ENCODE results near the gene JPT2.

JPT2 gene

GRCh38 chr16:1746693-1747195, 68.7 kb downstream of the JPT2 start:
- no peak overlapping the region for H3K27ac ChIP-seq
- no peak for TF ChIP-seq CTCF (conservative IDR thresholded peaks at IDR 0.05)

DNA sequence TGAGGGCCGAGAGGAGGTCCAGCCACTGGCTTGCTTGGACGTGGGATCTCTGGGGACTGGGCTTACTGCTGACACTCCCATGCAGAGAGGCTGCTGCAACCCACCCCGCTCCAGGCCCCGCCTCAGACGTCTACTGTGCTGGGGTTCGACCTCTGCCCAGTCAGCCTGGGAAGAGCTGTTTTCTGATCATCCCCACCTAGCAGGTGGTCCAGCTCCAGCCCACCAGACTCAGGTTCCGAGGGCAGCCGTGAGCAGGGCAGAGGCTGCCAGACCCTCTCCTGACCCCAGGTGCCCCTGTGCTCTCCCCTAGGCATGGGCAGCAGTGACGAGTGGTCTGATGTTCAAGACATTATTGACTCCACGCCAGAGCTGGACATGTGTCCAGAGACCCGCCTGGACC, 69.9 kb downstream of the JPT2 start:
- H3K27ac ChIP-seq: no peak overlapping the region
- TF ChIP-seq CTCF (conservative IDR thresholded peaks at IDR 0.05): no peak

DNA sequence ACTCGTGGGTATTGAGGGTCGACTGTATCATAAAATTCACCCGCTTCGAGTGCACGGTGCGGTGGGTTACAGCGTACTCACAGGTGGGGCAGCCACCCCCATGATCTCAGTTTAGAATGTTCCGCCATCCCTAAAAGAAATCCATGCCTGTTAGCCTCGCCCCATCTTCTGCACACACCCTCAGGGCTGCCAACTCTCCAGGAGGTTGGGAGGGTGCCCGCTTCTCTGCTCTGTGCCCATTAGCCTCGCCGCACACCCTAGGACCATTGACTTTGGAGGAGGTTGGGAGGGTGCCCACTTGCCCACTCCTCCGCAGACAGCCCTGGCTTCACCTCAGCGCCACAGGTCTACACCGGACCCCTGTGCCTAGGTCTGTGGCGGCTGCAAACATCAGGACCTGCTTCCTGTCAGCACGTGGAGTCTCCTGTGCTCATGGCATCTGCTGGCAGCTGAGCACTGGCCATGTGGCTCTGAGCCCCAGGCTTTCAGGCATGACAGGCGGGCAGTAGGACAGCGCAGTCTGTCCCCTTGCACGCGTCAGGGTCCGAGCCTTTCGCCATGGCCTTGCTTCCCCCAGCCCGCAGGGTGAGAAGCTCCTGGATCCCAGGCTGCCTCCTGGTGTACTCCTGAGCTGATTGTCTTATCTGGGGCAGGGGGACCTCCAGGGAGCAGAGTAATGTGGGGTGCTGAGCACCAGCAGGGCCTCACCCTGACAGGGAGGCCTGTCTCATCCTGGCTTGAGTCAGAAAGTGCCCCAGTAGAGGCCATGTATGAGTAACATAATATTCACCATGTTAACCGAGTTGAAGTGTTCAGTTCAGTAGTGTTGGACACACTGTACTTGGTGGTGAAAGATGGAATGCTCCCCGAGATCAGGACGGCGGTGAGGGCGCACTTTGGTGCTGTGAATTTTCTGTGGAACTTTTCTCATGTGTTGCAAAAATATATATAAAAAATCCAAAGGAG, 71.4 kb downstream of the JPT2 start:
- no peak overlapping the region for H3K27ac ChIP-seq
- TF ChIP-seq CTCF (conservative IDR thresholded peaks at IDR 0.05): no peak

Measured in VCaP (cell line).